Mucosa of rectum (tissue), 2 donors: Measurements from ENCODE around the gene RAB11FIP4.

ENCODE experiments used
- H3K27ac ChIP-seq, 2 donors: one replicate each; pipeline ENCODE4 v1.7.0; 2013; ENCODE audit warnings: inconsistent platforms in 2 of 2, low read depth in 2 of 2, low read length in 2 of 2
- H3K27me3 ChIP-seq, 2 donors: one replicate each; pipeline ENCODE4 v1.7.0; 2013; ENCODE audit warnings: low read length in 2 of 2; ENCODE audit not compliant: control insufficient read depth in 2 of 2, insufficient read depth in 2 of 2
- H3K36me3 ChIP-seq, 2 donors: one replicate each; pipeline ENCODE4 v1.7.0; 2013; ENCODE audit warnings: low read length in 2 of 2; ENCODE audit not compliant: control insufficient read depth in 2 of 2, insufficient read depth in 2 of 2
- H3K4me1 ChIP-seq, 2 donors: one replicate each; pipeline ENCODE4 v1.7.0; 2013; ENCODE audit warnings: low read length in 2 of 2, mild to moderate bottlenecking in 1 of 2; ENCODE audit not compliant: control insufficient read depth in 2 of 2, insufficient read depth in 2 of 2
- H3K4me3 ChIP-seq, 2 donors: one replicate each; pipeline ENCODE4 v1.7.0; 2013; ENCODE audit warnings: low read length in 2 of 2
- H3K9ac ChIP-seq, 2 donors: one replicate each; pipeline ENCODE4 v1.7.0; 2013; ENCODE audit warnings: low read length in 2 of 2, low read depth in 1 of 2, mild to moderate bottlenecking in 1 of 2
- H3K9me3 ChIP-seq, 2 donors: one replicate each; pipeline ENCODE4 v1.7.0; 2013; ENCODE audit warnings: low read length in 2 of 2; ENCODE audit not compliant: control insufficient read depth in 2 of 2
- donor health status: healthy.
- donor health status: Normal muscosa, but diverticular disease.

The RAB11FIP4 gene

GRCh38 chr17:31392856-31393748, 1.6 kb downstream of the RAB11FIP4 start:
- no peaks in the 10 kb centered on the region for H3K9me3 ChIP-seq
- no peak overlapping the region for H3K27ac ChIP-seq
- H3K27me3 ChIP-seq, result peaks cover 33 to 39% of the 10 kb centered on the region in 2 donors
- H3K4me3 ChIP-seq, result no peak overlapping the region
- no peaks in the 10 kb centered on the region for H3K36me3 ChIP-seq
- no peaks in the 10 kb centered on the region for H3K4me1 ChIP-seq
- H3K9ac ChIP-seq, result no peak overlapping the region

GRCh38 chr17:31393749-31394146, 2.3 kb downstream of the RAB11FIP4 start:
- Histone ChIP-seq H3K4me1 (no peaks in the 10 kb centered on the region), H3K36me3 (no peaks in the 10 kb centered on the region), H3K4me3 (no peak overlapping the region), H3K27me3 (peaks cover 33 to 35% of the 10 kb centered on the region in 2 donors), H3K27ac (no peak overlapping the region), H3K9ac (no peak overlapping the region), H3K9me3 (no peaks in the 10 kb centered on the region)

GRCh38 chr17:31394544-31394943, 3.1 kb downstream of the RAB11FIP4 start:
- Histone ChIP-seq H3K27me3 (peaks cover 32 to 34% of the 10 kb centered on the region in 2 donors), H3K36me3 (no peaks in the 10 kb centered on the region), H3K4me1 (no peaks in the 10 kb centered on the region), H3K9ac (no peak overlapping the region), H3K4me3 (no peak overlapping the region), H3K9me3 (no peaks in the 10 kb centered on the region), H3K27ac (no peak overlapping the region)

- H3K4me1 ChIP-seq, result no peaks in the 10 kb centered on the region
- H3K4me3 ChIP-seq, result no peak overlapping the region
- no peaks in the 10 kb centered on the region for H3K36me3 ChIP-seq
- H3K27ac ChIP-seq, result no peak overlapping the region
- H3K27me3 ChIP-seq, result peaks cover 16% of the 10 kb centered on the region in 2 donors
- H3K9me3 ChIP-seq, result no peaks in the 10 kb centered on the region
- no peak overlapping the region for H3K9ac ChIP-seq
Observed at GRCh38 chr17:31397256-31397939, 5.9 kb downstream of the RAB11FIP4 start.

GRCh38 chr17:31398381-31399311, 7.2 kb downstream of the RAB11FIP4 start:
- H3K9ac ChIP-seq, result no peak overlapping the region
- no peak overlapping the region for H3K27ac ChIP-seq
- H3K36me3 ChIP-seq, result no peaks in the 10 kb centered on the region
- H3K9me3 ChIP-seq, result no peaks in the 10 kb centered on the region
- H3K4me3 ChIP-seq, result no peak overlapping the region
- H3K4me1 ChIP-seq, result no peaks in the 10 kb centered on the region
- peaks cover 4% of the 10 kb centered on the region in 2 donors for H3K27me3 ChIP-seq

- no peak overlapping the region for H3K27ac ChIP-seq
- peaks cover 0 to 3% of the 10 kb centered on the region in 2 donors for H3K27me3 ChIP-seq
- H3K4me1 ChIP-seq, result no peaks in the 10 kb centered on the region
- H3K36me3 ChIP-seq, result no peaks in the 10 kb centered on the region
- H3K4me3 ChIP-seq, result no peak overlapping the region
- no peak overlapping the region for H3K9ac ChIP-seq
- H3K9me3 ChIP-seq, result no peaks in the 10 kb centered on the region
Observed at GRCh38 chr17:31400481-31400950, 9.0 kb downstream of the RAB11FIP4 start.

GRCh38 chr17:31401456-31402254, 10.2 kb downstream of the RAB11FIP4 start:
- no peaks in the 10 kb centered on the region for H3K4me1 ChIP-seq
- no peaks in the 10 kb centered on the region for H3K9me3 ChIP-seq
- H3K9ac ChIP-seq, result no peak overlapping the region
- H3K27me3 ChIP-seq, result peaks cover 0 to 3% of the 10 kb centered on the region in 2 donors
- no peak overlapping the region for H3K4me3 ChIP-seq
- H3K27ac ChIP-seq, result no peak overlapping the region
- H3K36me3 ChIP-seq, result no peaks in the 10 kb centered on the region

GRCh38 chr17:31404028-31404949, 12.8 kb downstream of the RAB11FIP4 start:
- Histone ChIP-seq H3K4me3 (no peak overlapping the region), H3K9ac (no peak overlapping the region), H3K36me3 (no peaks in the 10 kb centered on the region), H3K9me3 (no peaks in the 10 kb centered on the region), H3K27me3 (peaks cover 0 to 3% of the 10 kb centered on the region in 2 donors), H3K4me1 (no peaks in the 10 kb centered on the region), H3K27ac (no peak overlapping the region)
